ENCODE results near the gene ARG1.

DNA sequence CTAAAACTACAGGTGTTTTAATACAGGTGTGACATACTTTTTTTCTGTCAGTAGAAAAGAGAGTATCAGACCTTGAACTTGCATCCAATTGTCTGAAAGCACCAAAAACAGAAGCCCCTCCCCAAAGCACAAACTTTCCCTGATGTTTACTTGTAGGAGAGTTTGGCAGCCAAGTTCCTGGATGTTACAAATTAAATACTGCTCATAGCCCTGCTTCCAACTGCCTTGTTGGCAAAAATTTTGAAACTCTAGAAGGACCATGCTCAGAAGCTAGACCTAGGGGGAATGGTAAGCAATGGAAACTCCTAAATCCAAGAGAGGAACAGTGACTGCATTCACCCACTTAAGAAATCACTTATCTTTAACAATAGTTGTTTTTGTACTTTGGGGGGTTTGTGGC is 17.0 kb upstream of the ARG1 start:
- TF ChIP-seq EZH2 (IDR thresholded peaks at IDR 0.05; ENCODE audit: low read depth): no peak
- TF ChIP-seq CTCF (conservative IDR thresholded peaks at IDR 0.05): no peak
